Lung microvascular endothelial cell (primary cell): ENCODE measurements around the gene KCNJ5. TPM values are rescaled to one million over a fixed set of nuclear protein-coding genes. Genes with fewer than 3 reads are reported as not detected.
A peak's percentile ranks its signal among the peaks of the same experiment; 100 is the strongest.

Experiments used
- DNase-seq, 2 donors: peaks; one replicate each; pipeline versions ENCODE4 v3.0.0 to v3.0.0-alpha.2; 2010; ENCODE audit warnings: low read depth in 2 of 2
- total RNA-seq: library from RNA; depleted of rRNA; stranded (reverse); fragments of >200 nt; gene quantifications from 2 replicates; pipeline ENCODE4 v1.2.1, GENCODE V29; 2014

KCNJ5 gene
- total RNA-seq = not detected in 2 replicates

GRCh38 chr11:128890543-128891368 lies at the start of gene KCNJ5:
Gene KCNJ5, plus strand, starts transcription at chr11:128891356. Its CDS starts 19,918 bp downstream, at chr11:128911274.
- no peak for DNase-seq

GRCh38 chr11:128841461-128842072 lies 49.6 kb upstream of the KCNJ5 start:
- no peak for DNase-seq

- peak in 1 of 2 donors; percentile 67 for DNase-seq
Measured at GRCh38 chr11:128843198-128843785, 47.9 kb upstream of the KCNJ5 start.

GRCh38 chr11:128845334-128845780 lies 45.8 kb upstream of the KCNJ5 start:
- DNase-seq = no peak

- DNase-seq = no peak
Measured at GRCh38 chr11:128846985-128847384, 44.2 kb upstream of the KCNJ5 start.

DNA sequence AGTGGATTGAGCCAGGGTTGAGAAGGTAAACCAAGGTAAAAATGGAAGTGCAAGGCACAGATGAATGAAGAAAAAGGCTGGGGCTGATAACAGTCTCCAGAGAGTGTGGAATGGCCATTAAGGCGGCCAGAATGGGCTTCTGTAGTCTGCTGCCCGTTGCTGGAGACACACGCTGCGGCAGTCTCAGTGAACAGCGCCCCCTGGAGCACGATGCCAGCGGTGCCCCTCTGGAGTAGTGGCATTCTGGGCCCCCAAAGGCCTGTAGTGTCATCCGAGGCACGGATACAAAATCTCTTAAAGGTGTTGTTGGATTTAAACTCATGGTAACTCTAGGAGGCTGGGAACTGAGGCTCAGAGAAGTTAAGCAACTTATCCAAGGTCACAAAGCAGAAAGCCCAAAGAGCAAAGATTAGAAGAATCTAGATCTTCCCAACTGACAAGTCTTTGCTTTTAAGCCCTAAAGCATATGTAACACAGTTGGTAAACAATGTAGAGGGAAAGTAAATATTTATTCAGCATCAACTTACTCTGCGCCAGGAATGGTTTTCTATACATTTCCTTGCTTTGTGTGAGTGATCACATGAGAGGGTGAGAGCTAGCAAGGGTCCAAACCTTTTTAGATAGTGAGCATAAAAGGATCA lies 42.2 kb upstream of the KCNJ5 start:
- peak; percentile 72 to 80 for DNase-seq

- DNase-seq = no peak
Measured at GRCh38 chr11:128852327-128853023, 38.7 kb upstream of the KCNJ5 start.

- no peak for DNase-seq
Measured at GRCh38 chr11:128853559-128853958, 37.6 kb upstream of the KCNJ5 start.

- DNase-seq = no peak
Measured at GRCh38 chr11:128854841-128855240, 36.3 kb upstream of the KCNJ5 start.

DNA sequence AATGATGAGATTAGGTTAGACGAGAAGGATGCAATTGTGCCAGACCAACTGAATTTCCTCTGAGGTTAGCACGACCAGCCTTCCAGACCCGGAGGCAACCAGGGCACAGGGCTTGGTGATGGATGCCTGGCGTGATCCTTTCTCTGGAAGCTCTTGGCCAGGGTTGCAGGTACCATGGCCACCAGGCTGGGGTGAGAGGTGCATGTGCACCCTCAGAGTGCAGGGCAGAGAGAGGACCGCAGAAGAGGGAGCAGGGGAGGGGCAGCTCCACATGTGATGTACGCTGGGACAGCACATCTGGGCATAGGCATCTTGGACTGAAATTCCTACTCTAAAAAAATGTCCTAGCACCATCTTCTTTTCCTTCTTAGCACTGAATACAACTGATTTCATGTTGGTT lies 34.9 kb upstream of the KCNJ5 start:
- DNase-seq = no peak

DNA sequence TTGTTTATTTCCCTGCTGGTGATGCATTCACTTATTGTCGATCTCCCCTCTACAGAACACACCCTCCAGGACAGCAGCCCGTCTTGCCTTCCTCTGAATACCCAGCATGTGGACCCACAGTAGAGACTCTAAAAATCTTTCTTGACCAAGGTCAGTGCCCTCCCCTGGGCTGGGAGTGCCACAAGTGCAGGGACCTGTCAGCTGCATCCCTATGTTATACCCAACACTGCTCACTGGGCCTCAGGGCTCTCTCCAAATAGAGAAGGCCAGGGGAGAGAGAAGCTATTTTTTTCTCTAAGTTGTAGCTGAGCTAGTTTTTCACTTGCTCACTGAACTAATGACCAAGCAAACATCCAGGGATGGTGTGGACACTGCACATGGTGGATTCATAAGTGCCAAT lies 33.8 kb upstream of the KCNJ5 start:
- DNase-seq = no peak

- peak; percentile 79 to 84 for DNase-seq
Measured at GRCh38 chr11:128859563-128860441, 31.4 kb upstream of the KCNJ5 start.

- DNase-seq = no peak
Measured at GRCh38 chr11:128860571-128861361, 30.4 kb upstream of the KCNJ5 start.

GRCh38 chr11:128862406-128862805 lies 28.8 kb upstream of the KCNJ5 start:
- no peak for DNase-seq

DNA sequence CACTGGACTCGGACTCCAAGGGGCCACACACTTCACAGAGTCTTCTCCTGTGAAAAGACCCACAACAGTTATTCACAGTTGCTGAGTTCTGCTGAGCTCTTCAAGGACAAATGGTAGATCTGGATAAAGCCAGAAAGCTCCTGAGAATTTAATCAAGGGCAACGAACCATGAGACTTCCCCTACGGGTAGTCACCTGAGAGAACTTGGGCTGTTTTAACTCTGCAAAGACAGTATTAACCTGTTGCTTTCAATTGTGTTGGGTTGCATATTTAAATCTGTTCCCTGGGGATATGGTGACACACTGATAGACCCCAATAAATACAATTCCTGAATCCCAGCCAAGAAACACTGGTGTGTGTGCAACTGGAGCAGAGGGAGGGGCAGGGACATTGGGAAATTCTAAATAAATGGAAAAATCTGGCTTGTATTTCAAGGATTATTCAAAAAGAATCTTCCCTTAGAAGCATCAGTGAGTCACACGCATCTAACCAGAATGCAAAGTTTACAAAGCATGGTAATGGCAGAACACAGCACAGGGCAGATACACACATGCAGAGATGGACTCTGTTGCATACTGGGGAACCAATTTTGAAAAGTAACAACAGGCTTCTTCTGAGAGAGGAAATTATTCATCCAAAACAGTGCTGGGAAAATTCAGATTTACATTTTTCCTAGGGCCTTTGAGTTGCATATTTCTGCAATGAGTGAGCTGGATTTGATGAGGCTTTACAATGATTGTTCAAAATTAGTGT lies 28.1 kb upstream of the KCNJ5 start:
- peak in 1 of 2 donors; percentile 24 for DNase-seq

DNA sequence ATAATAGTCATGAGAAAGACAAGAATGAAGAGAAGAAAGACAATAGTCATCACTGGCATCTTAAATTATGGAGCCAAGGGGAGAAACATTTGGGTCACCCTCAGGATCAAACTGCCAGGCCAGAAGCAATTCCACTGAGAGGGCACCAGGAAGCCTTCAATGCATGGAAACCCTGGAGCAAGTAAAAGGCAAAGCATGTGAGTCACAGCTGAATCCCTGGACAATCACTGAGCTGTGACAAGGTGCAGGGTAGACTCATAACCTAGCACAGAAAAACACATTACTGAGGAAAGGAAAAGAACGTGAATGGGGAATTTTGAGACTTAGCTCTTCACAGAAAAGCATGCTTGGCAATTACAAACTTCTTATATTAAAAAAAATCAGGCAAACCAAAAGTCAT lies 25.7 kb upstream of the KCNJ5 start:
- DNase-seq = no peak

DNA sequence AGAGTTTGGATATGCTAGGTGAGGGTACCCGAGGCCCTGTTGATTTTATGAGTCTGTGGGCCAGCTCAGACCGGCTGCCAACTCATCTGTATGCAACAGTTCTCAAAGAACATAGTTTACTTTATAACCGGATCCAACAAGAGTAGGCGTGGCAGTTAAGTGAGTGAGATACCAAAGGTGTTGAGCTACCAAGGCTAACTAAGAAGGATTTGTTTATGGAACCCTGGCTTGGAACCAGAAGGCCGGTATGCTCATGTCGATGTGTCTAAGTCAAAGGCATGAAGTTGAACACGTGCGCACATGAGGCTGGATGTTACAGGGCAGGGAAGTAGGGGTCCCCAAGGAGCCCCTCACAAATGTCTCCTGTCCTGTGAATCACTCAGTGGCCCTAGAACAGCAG lies 23.9 kb upstream of the KCNJ5 start, which contains the start of gene KCNJ1:
Gene KCNJ1, minus strand, starts transcription at position 20 of the 400 bp plus-strand sequence. CDS start 27,053 bp downstream, outside the sequence.
- DNase-seq = no peak

DNA sequence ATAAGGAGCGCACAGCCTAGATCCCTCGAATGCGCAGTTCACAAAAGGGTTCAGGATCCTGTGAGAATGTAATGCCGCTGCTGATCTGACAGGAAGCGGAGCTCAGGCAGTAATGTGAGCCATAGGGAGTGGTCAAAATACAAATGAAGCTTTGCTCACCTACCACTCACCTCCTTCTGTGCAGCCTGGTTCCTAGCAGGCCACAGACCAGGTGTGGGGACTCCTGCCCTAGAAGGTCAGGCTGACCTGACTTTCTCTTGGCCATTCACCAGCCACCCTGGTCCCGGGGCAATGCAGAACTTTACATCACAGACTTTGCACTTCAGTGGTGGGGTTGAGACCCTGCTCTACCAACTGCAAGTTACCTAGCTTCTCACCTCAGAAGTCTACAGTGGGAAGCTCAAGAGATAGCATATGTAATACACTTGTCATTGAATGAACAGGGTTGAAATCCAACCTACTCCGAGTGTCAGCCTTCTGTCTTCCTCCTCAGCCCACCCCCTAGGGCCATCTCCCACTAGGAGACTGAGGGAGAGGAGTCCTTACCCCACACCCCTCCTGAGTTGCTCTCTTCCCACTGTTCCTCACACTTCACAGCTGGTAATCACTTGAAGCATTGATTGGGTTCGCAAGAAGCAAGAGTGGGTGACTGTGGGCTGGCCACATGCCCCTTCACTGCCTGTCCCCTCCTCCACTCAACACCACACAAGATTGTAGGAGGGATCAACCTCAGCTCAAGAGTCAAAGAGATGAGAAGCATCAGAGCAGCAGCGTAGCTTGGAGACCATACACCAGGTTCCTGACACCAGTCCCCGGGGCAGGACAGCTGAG lies 22.1 kb upstream of the KCNJ5 start:
- no peak for DNase-seq
